ENCODE data around the gene SLC6A17.

Gene SLC6A17

GRCh38 chr1:110223581-110223980 lies 73.3 kb downstream of the SLC6A17 start:
- DNase-seq: no peak

- no peak for DNase-seq
These were observed 74.1 kb downstream of the SLC6A17 start for GRCh38 chr1:110224240-110224995.

- DNase-seq: no peak
These were observed 74.9 kb downstream of the SLC6A17 start for GRCh38 chr1:110225212-110225611.

- DNase-seq: no peak
These were observed 75.6 kb downstream of the SLC6A17 start for GRCh38 chr1:110225756-110226404.

- DNase-seq: no peak
These were observed 77.5 kb downstream of the SLC6A17 start for GRCh38 chr1:110227774-110228173.

- DNase-seq: no peak
These were observed 78.1 kb downstream of the SLC6A17 start for GRCh38 chr1:110228381-110228780.

GRCh38 chr1:110228869-110229268 lies 78.6 kb downstream of the SLC6A17 start:
- DNase-seq: no peak

GRCh38 chr1:110229348-110230001 lies 79.2 kb downstream of the SLC6A17 start:
- no peak for DNase-seq

GRCh38 chr1:110230381-110231199 lies 80.3 kb downstream of the SLC6A17 start:
- DNase-seq: no peak

GRCh38 chr1:110233861-110234260 lies 83.6 kb downstream of the SLC6A17 start:
- DNase-seq: no peak

GRCh38 chr1:110234691-110235090 lies 84.4 kb downstream of the SLC6A17 start:
- DNase-seq: no peak

- DNase-seq: no peak
These were observed 85.0 kb downstream of the SLC6A17 start for GRCh38 chr1:110235181-110235833.

GRCh38 chr1:110235834-110236682 lies 85.8 kb downstream of the SLC6A17 start:
- peak; percentile 47 to 54 for DNase-seq

GRCh38 chr1:110237386-110238152 lies 87.3 kb downstream of the SLC6A17 start:
- DNase-seq: no peak

GRCh38 chr1:110239441-110240430 lies 89.4 kb downstream of the SLC6A17 start:
- DNase-seq: no peak

GRCh38 chr1:110240476-110241210 lies 90.3 kb downstream of the SLC6A17 start:
- DNase-seq: no peak

- DNase-seq: no peak
These were observed 91.2 kb downstream of the SLC6A17 start for GRCh38 chr1:110241516-110241915.

- DNase-seq: no peak
These were observed 91.8 kb downstream of the SLC6A17 start for GRCh38 chr1:110242062-110242461.

GRCh38 chr1:110242731-110243130 lies 92.4 kb downstream of the SLC6A17 start:
- no peak for DNase-seq

All from stimulated activated CD4-positive, alpha-beta T cell treated with anti-CD3 and anti-CD28 coated beads, Interleukin-2, amount 100 ng/mL, for 48 hours (primary cell).